AG08396 (cell line): ENCODE measurements around the gene CNPY1.

Experiments used
- DNase-seq: peaks from one replicate; pipeline ENCODE4 v3.0.0; 2012; ENCODE audit warnings: low spot score, mixed read lengths

CNPY1 gene

DNA sequence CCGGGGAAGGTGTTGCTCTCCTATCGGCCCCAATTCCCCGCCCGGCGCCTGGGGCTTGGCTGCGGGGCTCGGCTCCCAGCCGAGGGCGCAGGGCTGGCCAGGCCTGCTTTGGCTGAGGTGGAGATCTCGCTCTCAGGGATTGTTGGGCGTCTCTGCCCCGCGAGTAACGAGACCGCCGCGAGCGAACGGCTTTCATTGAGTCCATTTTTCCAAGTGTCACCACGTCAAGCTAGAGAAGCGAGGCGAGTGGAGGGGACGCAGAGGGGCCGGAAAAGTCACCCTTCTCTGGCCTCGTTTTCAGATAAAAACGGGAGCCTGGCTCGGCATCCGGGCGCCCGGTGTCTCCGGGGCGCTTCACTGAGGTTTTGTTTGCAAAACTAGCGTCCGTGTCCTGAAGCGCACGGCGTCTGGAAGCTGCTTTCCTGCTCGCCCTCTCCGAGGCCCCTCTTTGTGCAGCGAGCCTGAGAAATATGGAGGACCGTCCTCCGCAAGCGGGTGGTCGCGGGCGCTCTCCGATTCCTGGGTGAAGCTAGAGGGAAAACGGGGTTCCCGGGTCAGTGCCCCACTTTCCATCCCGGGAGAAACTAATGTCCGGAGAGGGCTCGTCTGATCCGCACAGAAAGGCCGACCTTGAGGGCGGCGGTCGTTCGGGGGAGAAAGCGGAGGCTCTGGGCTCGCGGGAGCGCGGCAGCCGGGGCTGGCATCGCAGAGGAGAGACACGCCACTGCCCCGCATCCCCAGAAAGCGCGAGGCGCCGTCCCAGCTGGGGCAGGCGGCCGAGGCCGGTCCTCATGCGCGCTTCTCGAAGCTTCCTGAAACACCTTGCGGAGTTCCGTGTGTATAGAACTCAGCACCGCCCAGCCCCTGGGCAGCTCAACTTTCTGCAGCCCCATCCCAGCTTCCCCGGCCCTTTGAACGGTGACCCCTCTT, 91.9 kb downstream of the CNPY1 start:
- no peak for DNase-seq

DNA sequence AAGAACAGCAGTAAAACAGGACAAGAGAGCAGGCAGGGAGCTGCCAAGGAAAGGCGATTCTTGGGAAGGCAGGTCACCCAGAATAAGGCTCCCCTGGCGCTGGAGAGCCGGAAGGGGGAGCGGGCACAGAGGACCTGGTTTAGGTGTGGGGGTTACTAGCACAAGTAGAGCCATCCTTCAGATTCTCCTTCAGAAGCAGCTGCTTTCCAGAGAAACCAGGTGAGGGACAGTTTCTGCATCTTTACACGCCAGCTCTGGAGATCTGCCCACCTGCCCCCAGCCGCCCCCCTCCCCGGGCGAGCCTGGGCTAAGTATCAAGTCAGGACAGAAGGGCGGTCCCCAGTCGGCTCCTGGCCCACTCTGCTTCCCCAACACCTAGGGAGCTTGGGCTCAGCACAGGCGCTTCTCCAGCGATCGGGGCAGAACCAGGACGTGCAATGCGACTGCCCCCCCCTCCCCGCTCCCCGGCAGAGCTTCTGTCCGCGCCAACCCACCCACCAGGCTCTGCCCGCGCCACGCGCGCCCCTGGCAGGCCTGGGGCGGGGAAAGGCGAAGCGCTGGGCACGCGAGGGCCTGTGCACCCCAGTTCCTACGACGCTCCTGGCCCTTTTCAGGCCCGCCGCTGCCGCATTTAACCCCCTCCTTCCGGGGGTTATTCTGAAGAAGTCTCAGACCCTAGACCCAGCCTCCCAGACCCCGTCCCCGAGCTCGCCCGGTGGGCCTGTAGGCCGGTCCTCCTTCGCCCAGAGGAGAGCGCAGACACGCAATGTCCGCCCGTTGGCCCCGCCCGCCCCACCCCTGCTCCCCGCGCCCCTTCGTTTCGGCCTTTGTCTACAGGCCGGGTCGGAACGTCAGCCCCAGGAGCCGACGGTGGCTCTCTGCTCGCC, 92.8 kb downstream of the CNPY1 start:
- no peak for DNase-seq

DNA sequence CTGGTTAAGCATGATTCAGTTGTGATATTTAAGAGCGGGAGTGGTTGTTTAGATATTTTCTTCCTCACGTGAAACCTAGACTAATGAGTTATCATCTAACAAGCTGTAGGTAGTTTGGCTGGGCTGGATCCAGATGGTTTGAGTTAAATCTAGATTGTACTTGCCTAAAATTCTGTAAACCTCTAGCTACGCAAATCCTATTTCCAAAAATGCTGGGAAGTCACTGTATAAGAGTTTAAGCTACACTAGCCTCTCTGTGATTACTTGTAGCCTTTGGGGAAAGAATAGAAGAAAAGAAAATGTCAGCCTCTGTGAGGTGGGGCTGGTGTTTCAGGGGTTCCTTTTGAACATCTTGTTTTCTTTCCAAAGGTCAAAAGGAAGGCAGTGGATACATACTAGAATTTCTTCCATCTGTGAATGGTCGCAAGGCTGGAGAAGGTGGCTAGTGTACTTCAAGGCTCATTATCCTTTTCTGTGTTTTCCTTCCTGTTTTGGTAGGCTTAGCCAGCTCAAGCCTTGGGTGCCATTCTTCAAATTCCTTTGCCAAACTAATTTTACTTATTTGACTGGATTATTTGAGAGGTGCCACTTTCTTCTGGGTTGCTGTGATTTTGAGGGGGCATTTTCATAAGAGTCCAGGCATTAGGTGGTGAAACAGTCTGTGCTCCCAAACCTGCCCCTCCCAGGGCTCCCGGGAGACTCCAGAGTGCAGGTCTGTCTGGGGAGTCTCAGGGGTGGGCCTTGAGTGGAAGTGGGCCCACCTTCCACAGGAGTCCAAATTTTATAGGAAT, 93.7 kb downstream of the CNPY1 start:
- no peak for DNase-seq

DNA sequence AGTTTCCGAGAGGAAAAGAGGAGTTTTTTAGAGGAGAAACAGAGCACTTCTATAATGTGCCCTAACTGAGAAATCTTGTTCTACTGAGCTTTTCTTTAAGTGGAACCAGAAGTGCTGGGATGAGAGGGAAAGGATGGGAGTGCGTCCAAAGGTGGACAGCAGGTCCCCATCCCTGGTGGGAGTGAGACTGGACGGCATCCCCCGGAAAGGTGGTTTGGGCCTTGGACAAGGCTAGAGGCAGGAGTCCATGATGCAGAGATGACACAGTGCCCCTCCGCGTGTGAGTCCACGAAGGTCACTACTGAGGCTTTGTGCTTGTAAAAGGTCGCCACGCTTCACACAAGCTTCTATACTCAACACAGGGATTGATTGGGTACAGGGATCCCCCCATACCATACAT, 94.5 kb downstream of the CNPY1 start:
- no peak for DNase-seq
